SK-N-SH treated with all-trans-retinoic acid at 6 μM for 48 hours (cell line): Measurements from ENCODE around the gene FKTN.

Experiments
- ATAC-seq: fragments of 200-7000 bp; cut with Tn5 transposase; 3 replicates; pipeline ENCODE4 v1.9.1; 2020; ENCODE audit warnings: mild to moderate bottlenecking, moderate library complexity
- ARNTL ChIP-seq: fragments of 450-650 bp; formaldehyde crosslinking; IDR thresholded peaks from 2 replicates; pipeline ENCODE4 v1.5.0; 2020; ENCODE audit warnings: low read depth, mild to moderate bottlenecking, moderate library complexity, borderline replicate concordance
- BACH2 ChIP-seq: fragments of 250-450 bp; sonication (Bioruptor Pico); IDR thresholded peaks from 2 replicates; pipeline ENCODE4 v1.9.0; 2021; ENCODE audit warnings: mild to moderate bottlenecking, borderline replicate concordance
- CREB5 ChIP-seq: fragments of 250-450 bp; sonication (Bioruptor Pico); IDR thresholded peaks from 2 replicates; pipeline ENCODE4 v1.5.1; 2020; ENCODE audit warnings: low read depth, mild to moderate bottlenecking, moderate library complexity
- CSDC2 ChIP-seq: fragments of 250-450 bp; sonication (Bioruptor Pico); IDR thresholded peaks from 2 replicates; pipeline ENCODE4 v1.5.0; 2020; ENCODE audit warnings: mild to moderate bottlenecking, moderate library complexity
- OSR1 ChIP-seq: fragments of 250-450 bp; sonication (Bioruptor Pico); IDR thresholded peaks from 2 replicates; pipeline ENCODE4 v1.8.0; 2022; ENCODE audit warnings: moderate library complexity, mild to moderate bottlenecking, inconsistent platforms
- POU6F1 ChIP-seq: fragments of 250-450 bp; sonication (Bioruptor Pico); IDR thresholded peaks from 2 replicates; pipeline ENCODE4 v1.8.0; 2021; ENCODE audit warnings: low read depth, mild to moderate bottlenecking, moderate library complexity, borderline replicate concordance
- PPARA ChIP-seq: fragments of 250-450 bp; sonication (Bioruptor Pico); IDR thresholded peaks from 2 replicates; pipeline ENCODE4 v1.5.0; 2020; ENCODE audit warnings: mild to moderate bottlenecking, borderline replicate concordance
- RARB ChIP-seq: fragments of 250-450 bp; sonication (Bioruptor Pico); IDR thresholded peaks from 2 replicates; pipeline ENCODE4 v1.8.0; 2021; ENCODE audit warnings: mild to moderate bottlenecking, moderate library complexity
- SNAI2 ChIP-seq: fragments of 250-450 bp; sonication (Bioruptor Pico); IDR thresholded peaks from 2 replicates; pipeline ENCODE4 v1.5.0; 2020; ENCODE audit warnings: mild to moderate bottlenecking, moderate library complexity
- TOX ChIP-seq: fragments of 250-450 bp; sonication (Bioruptor Pico); IDR thresholded peaks from 2 replicates; pipeline ENCODE4 v1.8.0; 2021; ENCODE audit warnings: mild to moderate bottlenecking, moderate library complexity, borderline replicate concordance
- TSHZ2 ChIP-seq: fragments of 250-450 bp; sonication (Bioruptor Pico); IDR thresholded peaks from 2 replicates; pipeline ENCODE4 v1.5.0; 2020; ENCODE audit warnings: mild to moderate bottlenecking, moderate library complexity
- ZC3H10 ChIP-seq: fragments of 250-450 bp; sonication (Bioruptor Pico); IDR thresholded peaks from 2 replicates; pipeline ENCODE4 v1.5.1; 2021; ENCODE audit warnings: mild to moderate bottlenecking, moderate library complexity
- ZFP3 ChIP-seq: fragments of 250-450 bp; sonication (Bioruptor Pico); IDR thresholded peaks from 2 replicates; pipeline ENCODE4 v1.5.0; 2020; ENCODE audit warnings: mild to moderate bottlenecking, moderate library complexity
- ZNF70 ChIP-seq: fragments of 450-650 bp; formaldehyde crosslinking; IDR thresholded peaks from 2 replicates; pipeline ENCODE4 v1.5.0; 2020; ENCODE audit warnings: mild to moderate bottlenecking, moderate library complexity
- ZNF8 ChIP-seq: fragments of 450-650 bp; formaldehyde crosslinking; IDR thresholded peaks from 2 replicates; pipeline ENCODE4 v1.5.0; 2020; ENCODE audit warnings: mild to moderate bottlenecking, moderate library complexity

The FKTN gene

GRCh38 chr9:105663914-105664313 is 106.0 kb downstream of the FKTN start:
- TF ChIP-seq SNAI2 (CRISPR knock-in tag) = no peak
- no peak for TF ChIP-seq TSHZ2 (CRISPR knock-in tag)
- TF ChIP-seq OSR1 (CRISPR knock-in tag) = no peak
- no peak for TF ChIP-seq TOX

GRCh38 chr9:105667867-105668266 is 109.9 kb downstream of the FKTN start:
- ATAC-seq = no peak
- TF ChIP-seq TOX (no peak), ZFP3 (no peak), POU6F1 (CRISPR knock-in tag) (no peak), TSHZ2 (CRISPR knock-in tag) (no peak), ZC3H10 (no peak), CSDC2 (no peak)
- TF ChIP-seq, all 23 proteins: peak for 0

More at GRCh38 chr9:105663914-105664313, 106.0 kb downstream of the FKTN start:
- ATAC-seq = no peak

GRCh38 chr9:105670315-105670714 is 112.4 kb downstream of the FKTN start:
- TF ChIP-seq ZNF8 (CRISPR knock-in tag) = no peak
- no peak for TF ChIP-seq CSDC2
- TF ChIP-seq ZFP3 = no peak
- TF ChIP-seq CREB5 (CRISPR knock-in tag) = no peak
- TF ChIP-seq RARB (CRISPR knock-in tag) = no peak
- no peak for TF ChIP-seq TSHZ2 (CRISPR knock-in tag)
- no peak for TF ChIP-seq POU6F1 (CRISPR knock-in tag)
- TF ChIP-seq ZNF70 = no peak
- no peak for TF ChIP-seq BACH2 (CRISPR knock-in tag)
- TF ChIP-seq PPARA (CRISPR knock-in tag) = no peak
- TF ChIP-seq ARNTL (CRISPR knock-in tag) = no peak
- no peak for ATAC-seq
